Measurements from ENCODE around the gene PSD2. TPM values are rescaled to one million over a fixed set of nuclear protein-coding genes. Genes with fewer than 3 reads are reported as not detected.

The PSD2 gene
- total RNA-seq, 1 experiment from 2014 or later: not detected

DNA sequence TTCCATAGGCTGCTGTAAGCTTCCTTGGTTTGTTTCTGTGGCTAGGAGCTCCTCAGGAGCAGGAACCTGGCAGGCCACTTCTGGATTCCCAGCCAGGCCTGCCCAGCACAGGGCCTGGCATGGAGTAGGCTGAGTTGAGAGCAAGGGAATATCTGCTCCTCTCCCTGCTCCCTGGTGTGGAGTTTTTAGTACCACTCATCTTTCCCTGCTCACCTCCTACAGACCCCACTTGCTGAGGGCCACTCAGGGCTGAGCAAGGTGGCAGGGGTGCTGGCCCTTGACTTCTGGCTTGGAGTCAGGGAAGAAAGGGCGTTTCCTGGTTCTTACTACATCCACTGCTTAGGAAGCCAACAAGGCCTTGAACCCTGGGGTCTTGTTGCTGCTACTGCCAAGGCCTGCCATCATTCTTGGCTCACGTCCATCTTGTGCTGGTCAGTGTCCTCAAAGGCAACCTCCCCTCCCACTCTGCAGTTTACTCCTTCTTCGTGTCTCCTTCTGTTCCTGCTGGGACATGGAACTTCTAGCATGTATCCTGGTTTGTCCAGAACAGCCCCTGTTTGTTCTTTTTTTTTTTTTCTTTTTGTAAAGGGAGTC, 54.9 kb downstream of the PSD2 start:
- BruUV-seq (replicated peaks): no TSS peak
- no peak; the same call in 1 of the 2 replicates for ATAC-seq
- H3K9me3 ChIP-seq (ENCODE audit: low read length): no peaks in the 10 kb centered on the region
- intact Hi-C loops (cut with micrococcal nuclease): no loop called here
- no peak for DNase-seq
- POLR2A ChIA-PET (ENCODE audit: unreplicated experiment): no interaction called here
- no peak overlapping the region for H3K4me3 ChIP-seq (ENCODE audit: low read length)
- H2AFZ ChIP-seq (ENCODE audit: low read length): no peak overlapping the region
- H3K9ac ChIP-seq (ENCODE audit: low read length): no peak overlapping the region
- CTCF ChIA-PET: interaction anchor here (1.5 kb wide), 1 partner anchor 63 kb away, joined by 4 read pairs; no protein-coding TSS in a partner anchor
- H3F3A ChIP-seq (ENCODE audit: low read length, unreplicated experiment): no peaks in the 10 kb centered on the region
- no peaks in the 10 kb centered on the region for H3K4me1 ChIP-seq (ENCODE audit: insufficient read depth, low read length)
- H3K4me2 ChIP-seq (ENCODE audit: low read length): no peak overlapping the region
- H3K27me3 ChIP-seq (ENCODE audit: low read length): no peaks in the 10 kb centered on the region
- no peaks in the 10 kb centered on the region for H3K36me3 ChIP-seq (ENCODE audit: low read depth, low read length)
- H3K9me2 ChIP-seq (replicated peaks; ENCODE audit: low read length): no peaks in the 10 kb centered on the region
- no peak for TF ChIP-seq EZH2phosphoT487 (IDR thresholded peaks at IDR 0.05; ENCODE audit: borderline replicate concordance, low read length)
- TF ChIP-seq, protein P1, sequence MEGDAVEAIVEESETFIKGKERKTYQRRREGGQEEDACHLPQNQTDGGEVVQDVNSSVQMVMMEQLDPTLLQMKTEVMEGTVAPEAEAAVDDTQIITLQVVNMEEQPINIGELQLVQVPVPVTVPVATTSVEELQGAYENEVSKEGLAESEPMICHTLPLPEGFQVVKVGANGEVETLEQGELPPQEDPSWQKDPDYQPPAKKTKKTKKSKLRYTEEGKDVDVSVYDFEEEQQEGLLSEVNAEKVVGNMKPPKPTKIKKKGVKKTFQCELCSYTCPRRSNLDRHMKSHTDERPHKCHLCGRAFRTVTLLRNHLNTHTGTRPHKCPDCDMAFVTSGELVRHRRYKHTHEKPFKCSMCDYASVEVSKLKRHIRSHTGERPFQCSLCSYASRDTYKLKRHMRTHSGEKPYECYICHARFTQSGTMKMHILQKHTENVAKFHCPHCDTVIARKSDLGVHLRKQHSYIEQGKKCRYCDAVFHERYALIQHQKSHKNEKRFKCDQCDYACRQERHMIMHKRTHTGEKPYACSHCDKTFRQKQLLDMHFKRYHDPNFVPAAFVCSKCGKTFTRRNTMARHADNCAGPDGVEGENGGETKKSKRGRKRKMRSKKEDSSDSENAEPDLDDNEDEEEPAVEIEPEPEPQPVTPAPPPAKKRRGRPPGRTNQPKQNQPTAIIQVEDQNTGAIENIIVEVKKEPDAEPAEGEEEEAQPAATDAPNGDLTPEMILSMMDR (conservative IDR thresholded peaks at IDR 0.05; ENCODE audit: low read depth, low read length): no peak
- TF ChIP-seq EZH2 (IDR thresholded peaks at IDR 0.05; ENCODE audit: low read length, unreplicated experiment): no peak
- H3K79me2 ChIP-seq (ENCODE audit: low read length): no peaks in the 10 kb centered on the region
- H4K20me1 ChIP-seq (ENCODE audit: low read length): no peaks in the 10 kb centered on the region
- no peak overlapping the region for H3K27ac ChIP-seq (ENCODE audit: low read length)

DNA sequence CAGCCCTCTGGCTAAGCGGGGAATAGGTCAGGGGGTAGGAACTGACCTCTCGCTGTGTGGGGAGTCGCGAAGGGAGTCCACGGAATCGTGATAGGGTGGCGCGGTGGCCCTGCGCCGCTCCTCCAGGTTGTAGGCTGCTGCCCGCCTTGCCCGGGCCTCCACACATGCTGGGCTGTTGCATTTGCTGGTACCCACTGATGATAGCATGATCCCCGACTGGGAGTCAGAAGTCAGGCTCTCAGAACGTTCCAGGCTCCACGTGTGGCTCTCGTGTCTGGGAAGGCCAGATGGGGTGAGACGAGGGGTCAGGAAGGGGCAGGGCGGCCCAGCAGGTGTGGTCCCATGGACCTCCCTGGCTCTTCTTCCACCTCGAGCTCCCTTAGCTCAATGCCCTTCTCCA, 56.0 kb downstream of the PSD2 start:
- BruUV-seq (replicated peaks): no TSS peak
- ChIA-PET POLR2A (ENCODE audit: unreplicated experiment) (no interaction called here), CTCF (no interaction called here)

DNA sequence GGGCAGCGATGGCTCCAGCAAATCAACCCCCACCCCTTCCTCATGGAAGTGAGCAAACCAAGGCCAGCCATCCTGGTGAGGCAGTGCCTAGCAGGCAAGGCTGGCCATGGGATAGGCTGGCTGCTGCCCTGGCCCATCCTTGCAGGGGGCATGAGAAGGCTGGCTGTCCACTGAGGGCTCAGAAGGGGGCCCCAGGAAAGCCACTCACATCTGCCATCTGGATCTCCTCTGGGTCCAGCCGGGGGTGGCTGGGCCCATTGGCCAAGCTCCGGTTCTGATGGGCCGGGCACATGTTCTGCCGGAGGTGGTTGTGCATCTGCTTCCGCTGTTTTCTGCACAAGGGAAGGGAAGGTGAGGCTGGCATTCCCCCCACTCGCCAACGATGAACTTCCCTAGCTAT, 57.1 kb downstream of the PSD2 start:
- Histone ChIP-seq H3K36me3 (ENCODE audit: low read depth, low read length) (no peaks in the 10 kb centered on the region), H4K20me1 (ENCODE audit: low read length) (no peaks in the 10 kb centered on the region), H3K4me2 (ENCODE audit: low read length) (no peak overlapping the region), H3K9me3 (ENCODE audit: low read length) (no peaks in the 10 kb centered on the region), H3F3A (ENCODE audit: low read length, unreplicated experiment) (no peaks in the 10 kb centered on the region), H3K9me2 (replicated peaks; ENCODE audit: low read length) (no peaks in the 10 kb centered on the region), H3K79me2 (ENCODE audit: low read length) (no peaks in the 10 kb centered on the region), H3K27me3 (ENCODE audit: low read length) (no peaks in the 10 kb centered on the region), H2AFZ (ENCODE audit: low read length) (no peak overlapping the region), H3K4me1 (ENCODE audit: insufficient read depth, low read length) (no peaks in the 10 kb centered on the region), H3K27ac (ENCODE audit: low read length) (no peak overlapping the region), H3K9ac (ENCODE audit: low read length) (no peak overlapping the region), H3K4me3 (ENCODE audit: low read length) (no peak overlapping the region)
- no TSS peak for BruUV-seq (replicated peaks)
- ChIA-PET CTCF (no interaction called here), POLR2A (ENCODE audit: unreplicated experiment) (no interaction called here)
- DNase-seq (no peak), ATAC-seq (no peak)
- intact Hi-C loops (cut with micrococcal nuclease): no loop called here
- TF ChIP-seq EZH2 (IDR thresholded peaks at IDR 0.05; ENCODE audit: low read length, unreplicated experiment) (no peak), EZH2phosphoT487 (IDR thresholded peaks at IDR 0.05; ENCODE audit: borderline replicate concordance, low read length) (no peak)
- TF ChIP-seq, protein P1 (conservative IDR thresholded peaks at IDR 0.05; ENCODE audit: low read depth, low read length): no peak

More for the DNA sequence above, 56.0 kb downstream of the PSD2 start:
- no peak for DNase-seq
- intact Hi-C loops (cut with micrococcal nuclease): no loop called here
- Histone ChIP-seq H3K27me3 (ENCODE audit: low read length) (no peaks in the 10 kb centered on the region), H3K27ac (ENCODE audit: low read length) (no peak overlapping the region), H2AFZ (ENCODE audit: low read length) (no peak overlapping the region), H4K20me1 (ENCODE audit: low read length) (no peaks in the 10 kb centered on the region), H3K9ac (ENCODE audit: low read length) (no peak overlapping the region), H3K36me3 (ENCODE audit: low read depth, low read length) (no peaks in the 10 kb centered on the region), H3K4me1 (ENCODE audit: insufficient read depth, low read length) (no peaks in the 10 kb centered on the region), H3K4me2 (ENCODE audit: low read length) (no peak overlapping the region), H3K4me3 (ENCODE audit: low read length) (no peak overlapping the region), H3K79me2 (ENCODE audit: low read length) (no peaks in the 10 kb centered on the region), H3F3A (ENCODE audit: low read length, unreplicated experiment) (no peaks in the 10 kb centered on the region), H3K9me2 (replicated peaks; ENCODE audit: low read length) (no peaks in the 10 kb centered on the region), H3K9me3 (ENCODE audit: low read length) (no peaks in the 10 kb centered on the region)
- no peak for ATAC-seq
- no peak for TF ChIP-seq EZH2 (IDR thresholded peaks at IDR 0.05; ENCODE audit: low read length, unreplicated experiment)
- no peak for TF ChIP-seq EZH2phosphoT487 (IDR thresholded peaks at IDR 0.05; ENCODE audit: borderline replicate concordance, low read length)
- TF ChIP-seq, protein P1 (conservative IDR thresholded peaks at IDR 0.05; ENCODE audit: low read depth, low read length): no peak
